Smooth muscle cell (in vitro differentiated cells): ENCODE data around the gene TMEM126B. TPM values are rescaled to one million over a fixed set of nuclear protein-coding genes. Genes with fewer than 3 reads are reported as not detected.

Experiments used
- DNase-seq: peaks from one replicate; lab custom pipeline; 2025; ENCODE audit not compliant: unreplicated experiment; lab: John Stamatoyannopoulos, UW
- H2AFZ ChIP-seq: fragments of 200-600 bp; sonication (generic); 2 replicates; pipeline ENCODE4 v1.6.0; 2016; ENCODE audit warnings: antibody characterized with exemption, low read depth, mild to moderate bottlenecking
- H3F3A ChIP-seq: fragments of 200-600 bp; sonication (generic); 2 replicates; pipeline ENCODE4 v1.6.0; 2017; ENCODE audit warnings: antibody characterized with exemption, low read depth
- H3K27ac ChIP-seq: fragments of 200-600 bp; sonication (generic); 2 replicates; pipeline ENCODE4 v1.5.1; 2016; ENCODE audit warnings: low read depth, mild to moderate bottlenecking
- H3K27me3 ChIP-seq: fragments of 200-600 bp; sonication (generic); 2 replicates; pipeline ENCODE4 v1.6.1; 2016; ENCODE audit warnings: low read depth, mild to moderate bottlenecking
- H3K36me3 ChIP-seq: fragments of 200-600 bp; sonication (generic); 2 replicates; pipeline ENCODE4 v1.5.1; 2016; ENCODE audit warnings: low read depth
- H3K4me1 ChIP-seq: fragments of 200-600 bp; sonication (generic); 2 replicates; pipeline ENCODE4 v1.5.1; 2016; ENCODE audit warnings: low read depth
- H3K4me2 ChIP-seq: fragments of 200-600 bp; sonication (generic); 2 replicates; pipeline ENCODE4 v1.6.0; 2016; ENCODE audit warnings: mild to moderate bottlenecking
- H3K4me3 ChIP-seq: fragments of 200-600 bp; sonication (generic); 2 replicates; pipeline ENCODE4 v1.5.1; 2016; ENCODE audit warnings: mild to moderate bottlenecking
- H3K79me2 ChIP-seq: fragments of 200-600 bp; sonication (generic); 2 replicates; pipeline ENCODE4 v1.6.0; 2016; ENCODE audit warnings: low read depth, mild to moderate bottlenecking
- H3K9ac ChIP-seq: fragments of 200-600 bp; sonication (generic); 2 replicates; pipeline ENCODE4 v1.6.0; 2016; ENCODE audit warnings: low read depth
- H3K9me3 ChIP-seq: fragments of 200-600 bp; sonication (generic); replicated peaks from 2 replicates; pipeline ENCODE4 v1.5.1; 2016; ENCODE audit warnings: low read depth
- H4K20me1 ChIP-seq: fragments of 200-600 bp; sonication (generic); 2 replicates; pipeline ENCODE4 v1.6.0; 2016; ENCODE audit warnings: low read depth
- CTCF ChIP-seq: fragments of 200-600 bp; sonication (generic); IDR thresholded peaks from 2 replicates; pipeline ENCODE4 v1.5.1; 2017; ENCODE audit warnings: borderline replicate concordance, mild to moderate bottlenecking, antibody characterized with exemption; ENCODE audit not compliant: insufficient read depth, poor library complexity, severe bottlenecking
- WGBS: methylation state at CpG from one replicate; pipeline ENCODE4 v1.1.7; 2016; ENCODE audit warnings: low lambda C conversion rate; 5-methylcytosine and 5-hydroxymethylcytosine counted together
- polyA plus RNA-seq: library from polyadenylated mRNA; unstranded; fragments of >200 nt; fragmentation: Nextera tagmentation; extraction: Ambion mirVana; gene quantifications from 2 replicates; pipeline ENCODE4 v1.2.1, GENCODE V29; 2016
- total RNA-seq: library from RNA; depleted of rRNA; stranded (reverse); fragments of >200 nt; gene quantifications from 2 replicates; pipeline ENCODE4 v1.2.3, GENCODE V29; 2014

Gene TMEM126B
- total and polyA plus RNA-seq, 2 experiments from 2014 or later: 49.7 to 76.8 TPM

DNA sequence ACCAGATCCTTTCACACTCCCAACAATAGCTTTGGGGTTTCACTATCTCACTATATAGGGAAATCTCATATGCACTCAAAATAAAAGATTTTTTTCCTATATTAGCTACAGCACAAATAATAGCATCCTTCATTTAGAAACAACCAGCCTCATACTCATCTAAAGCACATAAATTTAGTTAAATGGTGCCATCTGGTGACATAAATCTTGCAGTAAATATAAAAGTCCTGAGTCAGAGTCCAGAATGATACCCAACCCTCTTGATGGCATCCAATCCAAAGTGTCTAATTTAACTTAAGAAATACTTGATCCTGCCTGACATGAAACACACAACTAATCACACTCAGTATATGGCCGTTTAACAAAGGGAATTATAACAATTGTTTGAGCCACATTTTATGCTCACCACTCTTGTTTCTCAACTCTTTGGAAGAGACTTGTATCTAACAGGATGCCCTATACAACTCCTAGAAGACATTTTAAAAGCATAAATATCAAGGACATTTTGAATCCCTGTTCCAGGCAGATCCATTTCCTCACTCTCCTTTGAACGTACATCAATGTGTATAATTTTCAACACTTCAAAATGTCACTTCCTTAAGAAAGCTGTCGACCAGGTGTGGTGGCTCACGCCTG, 37.4 kb upstream of the TMEM126B start:
- Histone ChIP-seq H3K4me1 (peaks cover 7% of the 10 kb centered on the region), H3K9ac (no peak overlapping the region), H2AFZ (no peak overlapping the region), H3K9me3 (no peaks in the 10 kb centered on the region), H3F3A (no peaks in the 10 kb centered on the region), H3K27me3 (no peaks in the 10 kb centered on the region), H3K4me3 (no peak overlapping the region), H3K79me2 (no peaks in the 10 kb centered on the region), H3K4me2 (no peak overlapping the region), H3K36me3 (no peaks in the 10 kb centered on the region), H4K20me1 (no peaks in the 10 kb centered on the region), H3K27ac (no peak overlapping the region)
- 86% methylated on average over 4 of the region's 4 CpGs for WGBS
- peak; percentile 48 for TF ChIP-seq CTCF
- DNase-seq: no peak

GRCh38 chr11:85595285-85595884, 33.0 kb upstream of the TMEM126B start:
- Histone ChIP-seq H3K4me2 (no peak overlapping the region), H3K27ac (no peak overlapping the region), H3K4me1 (peaks cover under 1% of the 10 kb centered on the region), H2AFZ (no peak overlapping the region), H3K36me3 (no peaks in the 10 kb centered on the region), H3K4me3 (no peak overlapping the region), H3K9me3 (no peaks in the 10 kb centered on the region), H3K27me3 (no peaks in the 10 kb centered on the region), H4K20me1 (no peaks in the 10 kb centered on the region), H3K79me2 (no peaks in the 10 kb centered on the region), H3K9ac (no peak overlapping the region), H3F3A (no peaks in the 10 kb centered on the region)
- no peak for DNase-seq
- TF ChIP-seq CTCF: peak; percentile 63

GRCh38 chr11:85596886-85597285, 31.5 kb upstream of the TMEM126B start:
- 86% methylated on average over 2 of the region's 2 CpGs for WGBS
- Histone ChIP-seq H3K4me1 (no peaks in the 10 kb centered on the region), H3K36me3 (no peaks in the 10 kb centered on the region), H3K79me2 (no peaks in the 10 kb centered on the region), H3K4me2 (no peak overlapping the region), H2AFZ (no peak overlapping the region), H3K9ac (no peak overlapping the region), H3F3A (no peaks in the 10 kb centered on the region), H4K20me1 (no peaks in the 10 kb centered on the region), H3K9me3 (no peaks in the 10 kb centered on the region), H3K27ac (no peak overlapping the region), H3K4me3 (no peak overlapping the region), H3K27me3 (no peaks in the 10 kb centered on the region)
- DNase-seq: no peak
- TF ChIP-seq CTCF: no peak

- Histone ChIP-seq H2AFZ (no peak overlapping the region), H3K36me3 (no peaks in the 10 kb centered on the region), H3F3A (no peaks in the 10 kb centered on the region), H3K9me3 (no peaks in the 10 kb centered on the region), H3K4me2 (no peak overlapping the region), H3K4me1 (no peaks in the 10 kb centered on the region), H3K9ac (no peak overlapping the region), H4K20me1 (no peaks in the 10 kb centered on the region), H3K79me2 (no peaks in the 10 kb centered on the region), H3K4me3 (no peak overlapping the region), H3K27me3 (no peaks in the 10 kb centered on the region), H3K27ac (no peak overlapping the region)
- WGBS: 72% methylated on average over 5 of the region's 5 CpGs
- TF ChIP-seq CTCF: no peak
- DNase-seq: no peak
Measured at GRCh38 chr11:85599083-85599482, 29.3 kb upstream of the TMEM126B start.
